AG04449 (cell line): ENCODE results near the gene PACSIN1.

Source experiments
- CTCF ChIA-PET: fragments of 350-600 bp; formaldehyde crosslinking; extraction: SDS; loops from one replicate; lab custom pipeline; 2021; ENCODE audit warnings: antibody characterized with exemption; lab: Yijun Ruan, JAX
- POLR2A ChIA-PET: fragments of 400-600, 350-600 bp; formaldehyde crosslinking; extraction: SDS; loops from one replicate; lab custom pipeline; 2020; ENCODE audit warnings: antibody characterized with exemption, inconsistent platforms; lab: Yijun Ruan, JAX
- DNase-seq: peaks from one replicate; pipeline ENCODE4 v3.0.0-alpha.2; 2010; ENCODE audit warnings: low read depth, low spot score
- H3K4me3 ChIP-seq: 2 replicates; pipeline ENCODE4 v1.5.1; 2011; ENCODE audit warnings: low read depth, mild to moderate bottlenecking, control low read depth, low read length
- TF ChIP-seq, protein P1 (sequence below): IDR thresholded peaks from one replicate; pipeline ENCODE4 v1.5.1; 2011; ENCODE audit warnings: mild to moderate bottlenecking, moderate library complexity, low read length, control low read depth, inconsistent platforms; ENCODE audit not compliant: insufficient read depth; ENCODE audit errors: missing control alignments

Gene PACSIN1

DNA sequence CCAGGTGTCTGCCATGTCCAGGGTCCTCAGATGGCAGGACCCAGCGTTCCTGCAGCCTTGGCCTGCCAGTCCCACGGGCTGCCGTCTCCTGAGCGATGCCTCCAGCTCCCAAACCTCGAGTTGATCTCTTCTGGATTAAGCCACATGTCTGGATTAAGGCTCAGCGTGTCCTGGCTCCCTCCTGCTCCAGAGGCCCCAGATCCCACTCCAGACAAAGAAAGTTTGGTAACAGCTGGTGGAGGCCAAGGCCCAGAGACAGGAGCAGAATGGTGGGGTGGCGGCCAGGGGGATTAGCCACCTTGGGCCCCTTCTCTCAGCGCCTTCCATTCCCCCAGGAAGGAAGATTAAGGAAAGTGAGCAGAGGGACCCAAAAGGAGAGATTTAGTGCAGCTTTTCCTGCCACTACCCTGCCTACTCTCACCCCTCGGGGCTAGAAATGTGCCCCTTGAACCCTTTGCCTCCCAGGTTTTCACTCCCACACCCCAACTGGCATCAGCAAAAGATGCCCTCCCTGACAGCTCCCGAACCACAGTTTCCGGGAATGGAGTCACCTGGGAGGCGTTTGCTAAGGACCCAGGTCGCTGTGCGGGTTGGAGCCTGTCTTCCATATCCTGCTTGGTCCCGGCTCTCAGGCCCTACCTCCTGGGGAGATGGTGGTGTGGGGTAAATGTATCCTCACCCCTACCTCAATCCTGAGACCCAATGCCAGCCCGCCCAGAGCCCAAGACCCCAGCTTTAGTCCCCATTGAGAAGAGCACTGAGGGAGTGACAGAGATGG, 83.3 kb downstream of the PACSIN1 start:
- no peak overlapping the region for H3K4me3 ChIP-seq
- ChIA-PET POLR2A (no interaction called here), CTCF (no interaction called here)
- TF ChIP-seq, protein P1, sequence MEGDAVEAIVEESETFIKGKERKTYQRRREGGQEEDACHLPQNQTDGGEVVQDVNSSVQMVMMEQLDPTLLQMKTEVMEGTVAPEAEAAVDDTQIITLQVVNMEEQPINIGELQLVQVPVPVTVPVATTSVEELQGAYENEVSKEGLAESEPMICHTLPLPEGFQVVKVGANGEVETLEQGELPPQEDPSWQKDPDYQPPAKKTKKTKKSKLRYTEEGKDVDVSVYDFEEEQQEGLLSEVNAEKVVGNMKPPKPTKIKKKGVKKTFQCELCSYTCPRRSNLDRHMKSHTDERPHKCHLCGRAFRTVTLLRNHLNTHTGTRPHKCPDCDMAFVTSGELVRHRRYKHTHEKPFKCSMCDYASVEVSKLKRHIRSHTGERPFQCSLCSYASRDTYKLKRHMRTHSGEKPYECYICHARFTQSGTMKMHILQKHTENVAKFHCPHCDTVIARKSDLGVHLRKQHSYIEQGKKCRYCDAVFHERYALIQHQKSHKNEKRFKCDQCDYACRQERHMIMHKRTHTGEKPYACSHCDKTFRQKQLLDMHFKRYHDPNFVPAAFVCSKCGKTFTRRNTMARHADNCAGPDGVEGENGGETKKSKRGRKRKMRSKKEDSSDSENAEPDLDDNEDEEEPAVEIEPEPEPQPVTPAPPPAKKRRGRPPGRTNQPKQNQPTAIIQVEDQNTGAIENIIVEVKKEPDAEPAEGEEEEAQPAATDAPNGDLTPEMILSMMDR: no peak
- DNase-seq: no peak

DNA sequence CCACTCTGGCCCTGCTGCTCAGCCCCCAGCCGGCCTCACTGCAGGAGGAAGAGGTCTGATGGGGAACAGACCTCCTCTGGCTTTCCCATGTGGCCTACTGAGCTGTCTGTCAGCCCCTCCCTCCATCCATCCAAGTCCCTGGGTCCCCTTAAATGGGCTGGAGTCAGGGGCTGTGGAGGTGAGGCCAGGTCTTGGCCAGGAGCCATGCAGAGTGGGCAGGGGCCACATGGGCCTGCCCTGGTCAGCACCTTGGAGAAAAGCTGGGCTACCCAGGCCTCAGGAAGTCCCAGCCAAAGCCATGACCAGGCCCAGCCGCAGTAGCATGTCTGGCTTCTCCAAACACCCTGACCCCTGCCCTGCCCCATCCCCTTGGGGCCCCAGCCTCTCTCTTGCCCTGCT, 83.9 kb downstream of the PACSIN1 start:
- POLR2A ChIA-PET: no interaction called here
- DNase-seq: no peak
- TF ChIP-seq, protein P1: no peak
- no peak overlapping the region for H3K4me3 ChIP-seq
- CTCF ChIA-PET: no interaction called here

DNA sequence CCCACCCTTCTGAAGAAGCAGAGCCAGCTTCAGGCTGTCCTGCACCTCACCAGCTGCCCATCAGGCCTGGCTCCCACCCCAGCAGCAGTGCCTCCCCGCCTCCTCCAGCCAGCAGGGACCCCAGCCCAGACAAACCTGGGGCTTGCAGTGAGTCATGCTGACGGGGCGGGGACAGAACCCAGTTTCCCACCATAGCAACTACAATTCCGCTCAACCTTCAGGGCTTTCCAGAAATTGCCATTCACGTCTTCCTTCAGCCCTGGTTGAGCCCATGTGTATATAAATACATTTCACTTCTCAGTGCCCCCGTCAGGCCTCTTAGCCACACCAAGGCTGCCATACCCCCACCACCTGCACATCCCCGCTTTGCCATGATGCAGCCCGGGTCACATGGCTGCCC, 85.8 kb downstream of the PACSIN1 start:
- no peak overlapping the region for H3K4me3 ChIP-seq
- TF ChIP-seq, protein P1: no peak
- no peak for DNase-seq
- POLR2A ChIA-PET: no interaction called here
- CTCF ChIA-PET: no interaction called here

DNA sequence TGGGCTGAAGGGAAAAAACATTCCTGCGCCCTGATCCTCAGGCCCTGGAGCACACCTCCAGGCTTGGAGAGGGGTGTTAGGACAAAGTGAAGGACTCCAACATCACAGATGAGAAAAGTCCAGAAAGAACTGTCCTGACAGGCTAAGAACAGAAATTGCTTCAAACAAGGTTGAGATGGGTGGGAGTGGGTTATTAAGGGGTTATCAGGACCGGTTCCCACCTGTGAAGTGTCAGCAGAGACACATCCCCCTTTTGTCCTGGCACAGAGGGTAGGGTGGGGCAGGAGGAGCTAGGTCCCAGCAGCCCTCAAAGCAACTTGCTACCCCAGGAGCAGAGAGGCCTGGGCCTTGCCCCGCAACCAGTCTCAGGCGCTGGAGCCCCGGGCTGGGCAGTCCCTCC, 86.7 kb downstream of the PACSIN1 start:
- ChIA-PET POLR2A (no interaction called here), CTCF (no interaction called here)

DNA sequence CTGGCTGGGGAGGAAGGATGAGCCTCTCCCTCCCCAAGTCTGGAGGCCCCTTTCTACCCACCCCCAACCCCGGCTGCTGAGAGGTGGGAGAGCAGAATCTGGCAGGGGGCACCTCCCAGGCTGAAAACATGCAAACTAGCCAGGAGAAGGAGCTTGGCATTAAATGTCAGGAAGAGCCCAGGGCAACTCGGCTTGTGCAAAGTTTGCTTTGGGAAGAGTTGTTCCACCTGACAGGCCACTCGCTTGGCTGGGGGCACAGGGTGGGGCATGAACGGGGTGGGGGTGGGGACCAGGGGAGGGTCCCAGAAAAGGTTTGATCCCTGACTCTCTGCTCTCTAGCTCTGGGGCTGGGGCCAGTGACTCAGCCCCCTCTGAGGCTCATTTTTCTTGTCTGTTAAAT, 87.3 kb downstream of the PACSIN1 start:
- DNase-seq: no peak
- CTCF ChIA-PET: no interaction called here
- TF ChIP-seq, protein P1: no peak
- no peak overlapping the region for H3K4me3 ChIP-seq
- POLR2A ChIA-PET: no interaction called here

More for the DNA sequence above, 86.7 kb downstream of the PACSIN1 start:
- no peak overlapping the region for H3K4me3 ChIP-seq
- no peak for DNase-seq
- TF ChIP-seq, protein P1: no peak

DNA sequence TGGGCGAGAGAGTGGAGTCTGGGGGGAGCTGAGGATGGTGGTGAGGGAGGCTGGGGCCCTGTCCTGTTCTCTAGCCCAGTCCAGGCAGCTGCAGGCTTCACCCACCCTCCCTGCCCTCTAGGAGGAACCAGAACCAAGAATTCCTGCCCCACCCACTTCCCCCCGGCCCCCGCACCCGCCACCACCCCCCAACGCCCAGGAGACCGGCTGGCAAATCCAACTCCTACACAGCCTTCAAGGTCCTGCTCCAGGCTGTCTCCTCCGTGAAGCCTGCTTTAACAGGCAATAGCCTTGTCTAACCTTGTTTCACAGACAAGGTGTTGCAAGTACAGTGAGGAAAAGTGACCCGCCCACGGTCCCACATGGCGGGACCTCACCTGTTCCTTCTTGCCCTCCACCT, 87.9 kb downstream of the PACSIN1 start:
- ChIA-PET POLR2A (no interaction called here), CTCF (no interaction called here)
- no peak overlapping the region for H3K4me3 ChIP-seq
- TF ChIP-seq, protein P1: no peak
- DNase-seq: no peak
